DMS79 (cell line): ENCODE results near the gene VPREB3.

ENCODE experiments used
- DNase-seq: peaks from one replicate; lab custom pipeline; 2025; lab: John Stamatoyannopoulos, UW

VPREB3 gene, protein sequence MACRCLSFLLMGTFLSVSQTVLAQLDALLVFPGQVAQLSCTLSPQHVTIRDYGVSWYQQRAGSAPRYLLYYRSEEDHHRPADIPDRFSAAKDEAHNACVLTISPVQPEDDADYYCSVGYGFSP

DNA sequence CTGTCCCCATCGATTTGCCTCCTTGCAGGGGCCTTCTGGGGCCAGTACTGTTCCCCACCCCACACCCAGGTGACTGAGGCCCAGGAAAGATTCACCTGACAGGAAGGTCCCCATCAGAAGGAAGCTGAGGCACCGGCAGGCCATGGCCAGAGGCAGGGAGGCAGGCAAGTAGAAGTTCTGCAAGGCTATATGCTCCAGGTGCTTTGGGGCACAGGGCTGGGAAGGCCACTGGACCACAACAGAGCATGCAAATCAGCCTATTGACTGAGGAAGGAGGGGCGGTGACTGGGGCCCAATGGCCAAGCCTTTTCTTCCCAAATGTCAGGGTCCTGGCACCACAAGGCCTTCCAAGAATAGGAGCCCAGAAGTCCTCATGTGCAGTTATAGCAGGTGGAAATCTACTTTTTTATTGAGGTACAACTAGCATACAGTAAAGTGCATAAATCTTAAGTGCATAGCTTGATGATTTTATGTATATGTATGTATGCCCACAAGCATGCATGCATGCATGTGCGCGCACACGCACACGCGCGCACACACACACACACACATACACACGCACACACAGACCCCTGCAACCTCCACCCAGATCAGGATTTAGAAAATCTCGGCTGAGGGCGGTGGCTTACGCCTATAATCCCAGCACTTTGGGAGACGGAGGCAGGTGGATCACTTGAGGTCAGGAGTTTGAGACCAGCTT lies at the start of gene VPREB3:
VPREB3 (minus strand) TSS at position 206 of the 700 bp plus-strand sequence; CDS start at position 144, 62 bp downstream.
- no peak for DNase-seq

DNA sequence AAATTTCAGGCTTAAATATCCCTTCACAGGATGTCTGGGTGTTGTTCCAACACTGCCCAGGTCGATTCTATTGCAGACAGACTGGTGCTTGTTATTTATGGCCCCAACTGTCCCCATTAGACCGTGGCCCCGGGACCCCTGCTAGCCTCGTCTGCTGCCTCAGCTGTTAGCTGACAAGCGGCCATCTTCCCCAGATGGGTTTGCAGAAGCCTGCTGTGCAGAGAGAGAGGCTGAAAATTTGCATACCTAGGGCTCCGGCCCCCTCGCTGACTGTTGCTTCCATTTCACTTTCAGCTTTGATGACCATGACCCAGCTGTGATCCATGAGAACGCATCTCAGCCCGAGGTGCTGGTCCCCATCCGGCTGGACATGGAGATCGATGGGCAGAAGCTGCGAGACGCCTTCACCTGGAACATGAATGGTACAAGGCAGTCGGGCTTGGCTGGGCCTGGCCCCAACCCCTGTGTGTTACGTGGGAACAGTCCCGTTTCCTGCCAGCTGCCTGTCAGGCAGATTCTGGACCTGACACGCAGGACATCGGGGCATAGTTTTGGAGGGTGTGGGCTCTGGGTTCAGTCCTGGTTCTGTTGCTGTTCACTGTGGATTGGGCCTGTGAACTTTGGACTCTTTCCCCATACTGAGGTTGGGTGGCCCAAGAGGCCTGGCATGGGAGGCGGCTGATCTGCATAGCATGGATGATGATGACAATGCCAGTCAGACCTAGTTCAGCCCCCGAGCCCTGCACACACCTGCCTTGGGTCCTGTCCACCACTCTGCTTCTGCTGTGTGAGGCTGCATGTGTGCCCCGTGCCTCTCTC lies 49.0 kb upstream of the VPREB3 start:
- no peak for DNase-seq

DNA sequence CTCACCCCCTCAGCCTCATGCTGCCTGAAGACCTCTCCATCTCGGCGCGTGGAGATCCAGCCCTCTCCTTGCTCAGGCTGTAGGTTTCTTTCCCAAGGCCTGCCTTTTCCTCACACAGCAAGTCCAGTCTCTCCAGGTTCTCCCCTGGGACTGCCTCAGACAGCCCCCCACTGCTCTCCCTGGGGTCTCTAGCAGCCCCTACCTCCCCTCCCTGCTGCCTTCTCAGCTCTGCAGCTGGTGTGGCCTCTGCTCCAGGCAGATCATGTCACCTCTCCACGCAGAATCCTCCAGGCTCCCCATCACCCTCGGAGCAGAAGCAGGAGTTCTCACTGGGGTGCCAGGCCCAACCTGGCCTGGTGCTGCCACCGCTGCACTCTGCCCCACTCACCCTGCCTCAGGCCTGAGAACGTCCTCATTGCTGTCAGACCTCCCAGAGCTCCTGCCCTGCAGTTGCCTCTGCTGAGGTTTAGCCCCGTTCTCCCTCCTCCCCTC lies 47.7 kb upstream of the VPREB3 start:
- DNase-seq, result no peak

DNA sequence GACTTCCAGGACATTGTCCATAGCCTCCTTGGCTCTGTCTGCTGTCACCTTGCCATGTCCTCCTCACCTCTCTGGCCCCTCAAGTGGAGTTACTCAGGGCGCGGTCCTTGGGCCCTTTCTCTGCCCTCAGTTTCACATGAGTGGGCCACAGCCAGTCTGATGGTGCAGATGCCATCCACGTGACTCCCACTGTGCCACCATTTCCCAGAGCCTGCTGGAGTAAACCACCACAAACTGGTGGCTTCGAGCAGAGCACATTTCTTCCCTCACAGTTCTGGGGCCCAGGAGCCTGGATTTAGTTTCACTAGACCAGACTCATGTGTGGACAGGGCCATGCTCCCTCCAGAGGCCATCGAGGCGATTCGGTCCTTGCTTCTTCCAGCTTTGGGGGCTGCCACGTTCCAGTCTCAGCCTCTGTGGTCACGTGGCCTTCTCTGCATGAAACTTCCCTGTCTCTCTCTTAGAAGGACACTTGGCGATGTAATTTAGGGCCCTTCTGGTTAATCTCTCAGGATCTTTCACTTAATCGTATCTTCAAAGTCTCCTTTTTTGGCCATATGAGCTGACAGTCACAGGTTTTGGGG lies 47.1 kb upstream of the VPREB3 start:
- DNase-seq, result no peak

DNA sequence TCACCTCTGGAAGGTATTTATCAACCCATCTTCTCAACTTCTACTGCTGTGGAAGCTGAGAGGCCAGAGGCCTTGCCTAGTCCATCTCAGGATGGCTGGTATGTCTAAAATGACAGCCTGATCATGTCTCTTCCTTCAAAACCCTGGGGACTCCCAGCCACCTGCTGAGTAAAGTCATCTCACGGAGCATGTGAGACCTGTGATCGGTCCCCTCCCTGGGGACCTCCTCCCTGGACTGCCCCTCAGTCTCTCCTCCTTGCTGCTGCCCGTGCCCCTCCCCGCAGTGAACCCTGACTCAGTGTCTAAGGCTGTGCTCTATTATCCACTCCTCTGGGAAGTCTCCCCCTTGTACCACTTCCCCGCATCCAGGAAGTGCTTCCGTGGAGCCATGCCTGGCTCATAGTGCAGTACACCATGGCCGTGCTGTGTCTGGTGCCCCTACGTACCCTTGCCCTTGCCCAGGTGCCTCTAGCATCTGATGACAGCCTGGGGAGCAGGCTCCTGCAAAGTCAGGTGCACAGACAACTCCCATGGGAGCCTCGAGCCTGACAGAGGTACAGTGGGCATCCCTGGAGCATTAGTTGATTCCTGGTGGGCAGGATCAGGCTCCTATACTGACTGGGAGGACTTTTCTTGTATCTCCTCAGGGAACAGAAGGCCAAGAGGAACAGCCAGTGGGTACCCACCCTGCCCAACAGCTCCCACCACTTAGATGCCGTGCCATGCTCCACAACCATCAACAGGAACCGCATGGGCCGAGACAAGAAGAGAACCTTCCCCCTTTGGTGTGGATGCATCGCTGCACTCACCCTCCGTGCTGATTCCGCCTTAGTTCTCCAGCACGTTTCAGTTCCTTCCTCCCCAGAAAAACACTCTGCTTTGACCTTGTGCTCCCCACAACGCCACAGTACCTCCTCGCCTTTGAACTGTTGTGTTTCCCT lies 46.3 kb upstream of the VPREB3 start:
- no peak for DNase-seq

DNA sequence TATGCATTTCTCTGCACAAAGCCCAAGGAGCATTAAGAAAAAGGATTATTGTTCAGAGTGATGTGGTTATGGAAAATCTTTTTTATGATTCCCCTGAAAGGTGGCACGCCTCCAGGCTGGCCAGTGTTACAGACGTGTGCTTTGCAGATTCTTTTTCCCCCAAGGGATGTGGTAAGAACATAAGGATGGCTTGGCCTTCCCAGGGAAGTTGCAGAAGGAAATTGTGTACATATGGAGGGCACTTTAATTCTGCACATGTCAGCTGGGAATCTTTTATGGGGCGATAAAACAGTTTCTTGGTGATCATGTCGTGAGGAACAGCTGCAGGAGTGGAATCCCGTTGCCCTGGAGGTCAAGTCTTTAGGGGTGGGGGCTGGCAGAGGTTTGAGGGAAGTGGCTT lies 42.2 kb upstream of the VPREB3 start:
- DNase-seq, result no peak

DNA sequence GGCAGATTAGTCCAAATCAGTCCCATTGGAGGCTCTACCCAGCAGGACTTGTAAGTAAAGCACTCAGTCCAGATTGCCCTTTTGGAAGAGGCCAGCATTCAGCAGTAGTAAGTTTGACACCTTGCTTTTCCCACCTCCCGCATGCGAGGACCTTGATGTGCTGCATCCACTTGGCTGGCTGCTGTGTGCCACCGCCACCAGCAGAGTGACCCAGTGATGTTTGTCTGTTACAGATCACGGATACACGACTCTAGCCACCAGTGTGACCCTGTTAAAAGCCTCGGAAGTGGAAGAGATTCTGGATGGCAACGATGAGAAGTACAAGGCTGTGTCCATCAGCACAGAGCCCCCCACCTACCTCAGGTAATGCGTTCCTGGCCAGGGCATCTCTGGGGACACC lies 39.1 kb upstream of the VPREB3 start:
- DNase-seq, result no peak

DNA sequence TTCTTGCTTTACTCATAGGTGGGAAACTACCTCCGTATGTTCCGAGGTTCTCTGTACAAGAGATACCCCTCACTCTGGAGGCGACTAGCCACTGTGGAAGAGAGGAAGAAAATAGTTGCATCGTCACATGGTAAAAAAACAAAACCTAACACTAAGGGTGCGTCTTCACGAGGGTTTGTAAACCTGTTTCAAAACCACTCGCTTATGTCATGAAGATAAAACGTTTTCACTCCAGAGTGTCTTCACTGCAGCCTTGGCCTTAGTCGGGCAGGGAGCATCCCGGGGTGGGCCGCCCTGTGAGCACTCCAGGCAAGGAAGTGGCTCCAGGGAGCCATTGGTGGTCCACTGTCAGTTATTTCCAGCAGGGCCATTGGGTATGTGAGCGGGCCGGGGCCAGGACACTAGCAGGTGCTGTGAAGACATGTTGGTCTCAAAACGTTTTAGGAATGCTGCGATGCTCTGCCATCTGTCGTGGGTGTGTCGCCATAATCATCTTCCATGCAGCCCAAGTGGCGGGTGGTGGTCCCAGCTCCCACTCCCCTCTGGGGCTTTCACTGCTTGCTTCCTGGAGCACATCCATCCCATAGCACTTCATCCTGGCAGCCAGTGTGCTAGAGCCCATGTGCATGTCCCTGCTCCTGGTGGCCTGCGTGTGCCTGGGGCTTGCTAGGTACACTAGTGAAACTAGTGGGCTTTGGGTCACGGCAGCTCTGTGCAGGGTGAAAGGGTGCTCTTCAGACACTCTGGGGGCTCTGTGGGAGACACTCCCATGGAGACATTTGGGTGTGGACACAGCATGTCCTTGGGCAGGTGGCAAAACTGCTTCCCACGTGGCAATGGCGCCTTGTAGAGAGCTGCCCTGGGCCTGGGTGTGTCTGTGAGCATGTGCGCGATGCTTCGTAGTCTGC lies 37.8 kb upstream of the VPREB3 start:
- no peak for DNase-seq

DNA sequence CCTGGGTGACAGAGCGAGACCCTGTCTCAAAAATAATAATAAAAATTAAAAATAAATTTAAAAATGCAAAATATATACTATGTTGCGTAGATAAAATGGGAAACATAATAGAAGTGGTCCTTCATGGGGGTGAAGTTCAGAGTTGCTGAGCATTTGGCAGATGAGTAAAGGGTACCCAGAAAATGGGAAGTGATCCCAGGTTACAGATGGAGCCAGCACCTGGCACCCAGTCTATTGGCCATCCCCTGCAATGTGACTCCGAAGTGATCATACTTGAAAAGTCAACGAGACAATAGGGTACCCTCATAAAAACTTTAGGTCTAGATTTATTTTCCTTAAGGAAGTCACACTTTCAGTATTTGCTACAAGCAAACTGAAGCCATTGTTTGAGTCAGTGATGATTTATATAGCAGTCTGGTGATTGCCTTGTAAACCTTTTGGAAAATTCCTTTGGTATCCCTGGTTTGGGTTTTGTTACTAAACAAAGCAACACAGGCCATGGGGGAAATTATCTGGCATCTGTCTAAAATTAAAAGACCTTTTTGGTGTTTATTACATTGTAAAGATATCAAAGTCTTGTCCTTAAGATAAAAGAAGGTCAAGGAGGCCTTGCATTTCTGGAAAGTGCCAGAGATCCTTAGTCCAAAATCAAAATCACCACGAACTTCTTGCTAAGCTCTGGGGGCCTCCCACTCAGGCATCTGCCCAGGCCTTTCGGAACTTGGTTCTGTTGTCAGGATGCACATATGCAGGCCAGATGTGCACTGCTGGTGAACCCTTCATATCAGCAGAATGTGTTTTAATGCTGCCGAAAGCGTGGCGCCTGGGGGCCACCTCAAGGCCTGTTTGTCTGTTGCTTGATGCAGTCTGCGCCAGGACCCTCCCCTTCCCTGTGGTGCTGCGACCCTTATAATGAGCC lies 36.9 kb upstream of the VPREB3 start:
- no peak for DNase-seq

DNA sequence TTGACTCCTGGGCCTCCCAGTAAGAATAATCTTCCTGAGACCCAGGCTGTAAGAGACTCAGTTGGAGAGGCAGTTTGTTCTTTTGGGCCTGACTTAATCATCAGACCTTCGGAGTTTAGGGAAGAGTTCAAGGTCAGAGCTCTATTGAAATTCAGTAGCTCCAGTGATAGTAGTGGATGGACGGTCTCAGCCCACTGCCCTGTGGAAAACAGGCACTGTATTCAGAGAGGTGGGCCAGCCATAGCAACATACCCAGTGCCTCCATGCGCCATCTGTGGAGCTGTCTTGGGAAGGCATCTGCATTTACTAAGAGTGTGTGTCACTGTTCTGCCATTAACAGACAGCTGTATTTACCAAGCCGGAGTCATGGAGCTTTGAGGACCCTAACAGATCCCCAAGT lies 35.4 kb upstream of the VPREB3 start:
- no peak for DNase-seq

DNA sequence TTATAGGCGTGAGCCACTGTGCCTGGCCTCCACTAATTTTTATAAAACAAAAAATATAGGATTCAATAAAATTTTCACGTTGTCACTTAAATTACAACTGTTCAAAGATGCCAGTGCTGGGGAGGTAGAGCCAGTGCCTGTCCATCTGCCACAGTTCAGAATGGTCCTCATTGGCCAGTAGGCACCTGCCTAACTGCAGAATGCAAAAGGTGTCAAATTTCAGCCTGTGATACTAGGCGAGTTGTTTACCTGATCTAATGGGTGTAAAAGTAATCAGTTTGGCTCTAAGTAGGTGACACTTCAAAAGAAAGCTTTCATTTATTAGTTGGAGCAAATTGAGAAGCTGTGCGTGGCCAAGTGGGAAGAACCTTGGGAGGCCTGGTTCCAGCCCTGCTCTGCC lies 34.9 kb upstream of the VPREB3 start:
- no peak for DNase-seq

DNA sequence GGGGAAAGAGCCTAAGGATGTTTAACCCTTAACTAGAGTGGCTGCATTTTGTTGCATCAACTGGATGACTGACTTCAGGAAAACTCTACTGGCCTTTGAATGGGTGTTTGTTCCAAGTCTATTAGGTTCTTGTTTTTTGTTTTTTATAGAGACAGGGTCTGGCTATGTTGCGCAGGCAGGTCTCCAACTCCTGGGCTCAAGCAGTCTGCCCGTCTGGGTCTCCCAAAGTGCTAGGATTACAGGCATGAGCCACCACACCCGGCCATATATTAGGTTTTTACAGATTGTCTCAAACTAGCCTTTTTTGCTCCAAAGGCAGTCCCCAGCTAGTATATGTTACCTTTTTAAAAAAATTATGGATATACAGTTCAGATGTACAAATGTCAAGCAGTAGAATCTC lies 33.7 kb upstream of the VPREB3 start:
- no peak for DNase-seq

DNA sequence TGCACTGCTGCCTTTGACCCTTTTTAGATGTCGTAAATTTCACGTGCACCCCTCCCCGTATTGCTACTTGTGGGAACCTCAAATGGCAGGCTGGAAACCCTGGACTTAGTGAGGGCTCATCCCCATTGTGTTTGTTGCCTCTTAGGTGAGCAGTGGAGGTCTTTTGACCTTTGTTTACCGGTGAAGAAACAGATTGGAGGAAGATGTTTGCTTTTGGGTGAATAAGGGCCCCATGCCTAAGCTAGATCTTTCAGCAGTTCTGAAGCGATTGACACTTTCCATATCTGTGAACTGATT lies 33.3 kb upstream of the VPREB3 start:
- no peak for DNase-seq

DNA sequence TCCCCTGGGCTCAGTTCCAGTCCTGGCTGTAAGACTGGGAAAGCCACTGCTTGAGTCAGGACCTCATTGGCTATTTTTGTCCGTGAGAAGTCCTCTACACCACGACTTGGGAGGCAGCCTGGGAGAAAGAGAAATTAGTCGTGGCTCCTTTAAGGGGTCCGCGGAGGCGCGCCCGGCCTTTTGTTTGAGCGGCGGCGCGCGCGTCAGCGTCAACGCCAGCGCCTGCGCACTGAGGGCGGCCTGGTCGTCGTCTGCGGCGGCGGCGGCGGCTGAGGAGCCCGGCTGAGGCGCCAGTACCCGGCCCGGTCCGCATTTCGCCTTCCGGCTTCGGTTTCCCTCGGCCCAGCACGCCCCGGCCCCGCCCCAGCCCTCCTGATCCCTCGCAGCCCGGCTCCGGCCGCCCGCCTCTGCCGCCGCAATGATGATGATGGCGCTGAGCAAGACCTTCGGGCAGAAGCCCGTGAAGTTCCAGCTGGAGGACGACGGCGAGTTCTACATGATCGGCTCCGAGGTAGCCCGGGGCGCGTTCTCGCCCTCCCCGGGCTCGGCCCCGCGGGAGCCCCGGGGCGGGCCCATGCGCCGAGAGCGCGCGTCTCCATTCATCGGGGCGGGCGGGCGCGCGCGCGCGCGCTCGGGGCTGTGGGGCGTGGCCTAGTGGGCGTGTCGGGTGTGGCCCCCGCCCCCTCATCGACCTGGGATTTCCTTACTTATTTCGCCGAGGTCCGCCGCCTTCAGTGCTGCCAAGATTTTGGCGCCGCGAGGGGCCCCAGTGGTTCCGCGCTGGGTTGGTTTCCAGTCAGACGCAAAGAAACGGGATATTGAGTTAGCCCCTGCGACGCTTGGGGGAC lies 32.8 kb upstream of the VPREB3 start, which contains the start of gene SMARCB1:
SMARCB1 (plus strand) TSS at position 215 of the 848 bp plus-strand sequence; CDS start at position 419, 204 bp downstream.
- peak; percentile 32 for DNase-seq

DNA sequence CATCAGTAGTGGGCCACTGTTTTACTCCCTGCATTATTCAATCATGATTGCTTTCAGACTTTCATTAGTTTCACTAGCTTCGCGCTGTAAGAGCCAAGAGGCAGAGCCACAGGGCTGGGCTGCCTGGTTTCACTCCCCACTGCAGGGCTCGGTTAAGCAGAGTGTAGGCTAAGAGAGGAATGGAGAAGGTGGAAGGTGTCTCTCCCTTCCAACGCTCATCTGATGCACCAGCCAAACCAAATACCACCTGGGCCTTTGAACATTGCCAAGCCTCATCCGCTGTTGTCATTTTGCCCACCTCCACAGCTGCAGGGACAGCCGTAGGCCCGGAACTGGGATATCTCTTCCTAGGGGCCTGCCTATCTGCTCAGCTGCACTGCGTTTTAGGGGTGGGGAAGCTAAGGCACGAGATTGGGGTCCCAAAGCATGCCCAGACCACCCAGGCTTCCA lies 32.1 kb upstream of the VPREB3 start:
- DNase-seq, result no peak

DNA sequence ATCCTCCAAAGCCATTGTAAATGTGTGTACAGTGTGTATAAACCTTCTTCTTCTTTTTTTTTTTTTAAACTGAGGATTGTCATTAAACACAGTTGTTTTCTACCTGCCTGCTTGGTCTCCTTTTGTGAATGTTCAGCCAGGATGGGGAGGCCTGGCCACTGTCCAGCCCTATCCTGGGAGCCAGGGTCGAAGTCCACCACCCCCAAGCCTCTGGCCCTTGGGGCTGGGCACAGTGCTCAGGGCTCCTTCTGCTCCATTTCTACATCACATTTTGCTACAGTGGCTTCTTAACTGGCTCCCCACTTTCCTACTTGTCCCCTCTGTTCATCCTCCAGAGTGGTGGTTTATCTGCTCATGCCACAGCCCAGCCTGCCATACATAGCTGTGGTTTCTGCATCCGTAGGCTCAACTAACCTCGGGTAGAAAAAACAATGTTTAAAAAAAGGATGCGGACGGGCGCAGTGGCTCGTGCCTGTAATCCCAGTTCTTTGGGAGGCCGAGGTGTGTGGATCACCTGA lies 30.0 kb upstream of the VPREB3 start:
- no peak for DNase-seq

DNA sequence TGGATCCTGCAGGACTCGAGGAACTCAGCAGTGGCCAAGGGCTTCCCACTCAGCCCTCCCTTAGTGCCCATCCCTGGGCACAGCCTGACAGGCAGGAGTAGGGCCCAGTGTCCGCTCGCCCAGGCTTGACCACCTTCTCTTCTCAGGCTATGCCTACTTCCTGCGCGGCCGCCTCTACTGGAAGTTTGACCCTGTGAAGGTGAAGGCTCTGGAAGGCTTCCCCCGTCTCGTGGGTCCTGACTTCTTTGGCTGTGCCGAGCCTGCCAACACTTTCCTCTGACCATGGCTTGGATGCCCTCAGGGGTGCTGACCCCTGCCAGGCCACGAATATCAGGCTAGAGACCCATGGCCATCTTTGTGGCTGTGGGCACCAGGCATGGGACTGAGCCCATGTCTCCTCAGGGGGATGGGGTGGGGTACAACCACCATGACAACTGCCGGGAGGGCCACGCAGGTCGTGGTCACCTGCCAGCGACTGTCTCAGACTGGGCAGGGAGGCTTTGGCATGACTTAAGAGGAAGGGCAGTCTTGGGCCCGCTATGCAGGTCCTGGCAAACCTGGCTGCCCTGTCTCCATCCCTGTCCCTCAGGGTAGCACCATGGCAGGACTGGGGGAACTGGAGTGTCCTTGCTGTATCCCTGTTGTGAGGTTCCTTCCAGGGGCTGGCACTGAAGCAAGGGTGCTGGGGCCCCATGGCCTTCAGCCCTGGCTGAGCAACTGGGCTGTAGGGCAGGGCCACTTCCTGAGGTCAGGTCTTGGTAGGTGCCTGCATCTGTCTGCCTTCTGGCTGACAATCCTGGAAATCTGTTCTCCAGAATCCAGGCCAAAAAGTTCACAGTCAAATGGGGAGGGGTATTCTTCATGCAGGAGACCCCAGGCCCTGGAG lies 29.3 kb upstream of the VPREB3 start:
- DNase-seq, result no peak
